NCI-H187 (cell line): ENCODE measurements around the gene NOP53.
A peak's percentile ranks its signal among the peaks of the same experiment; 100 is the strongest.
"Not testable (repeated sequence)": the region's sequence is repeated elsewhere in the genome, so short reads cannot be mapped to it uniquely, and the experiment has no call there.

Experiments used
- DNase-seq, 2 experiments: peaks; one replicate each; lab custom pipeline; 2025; lab: John Stamatoyannopoulos, UW

The NOP53 gene

DNA sequence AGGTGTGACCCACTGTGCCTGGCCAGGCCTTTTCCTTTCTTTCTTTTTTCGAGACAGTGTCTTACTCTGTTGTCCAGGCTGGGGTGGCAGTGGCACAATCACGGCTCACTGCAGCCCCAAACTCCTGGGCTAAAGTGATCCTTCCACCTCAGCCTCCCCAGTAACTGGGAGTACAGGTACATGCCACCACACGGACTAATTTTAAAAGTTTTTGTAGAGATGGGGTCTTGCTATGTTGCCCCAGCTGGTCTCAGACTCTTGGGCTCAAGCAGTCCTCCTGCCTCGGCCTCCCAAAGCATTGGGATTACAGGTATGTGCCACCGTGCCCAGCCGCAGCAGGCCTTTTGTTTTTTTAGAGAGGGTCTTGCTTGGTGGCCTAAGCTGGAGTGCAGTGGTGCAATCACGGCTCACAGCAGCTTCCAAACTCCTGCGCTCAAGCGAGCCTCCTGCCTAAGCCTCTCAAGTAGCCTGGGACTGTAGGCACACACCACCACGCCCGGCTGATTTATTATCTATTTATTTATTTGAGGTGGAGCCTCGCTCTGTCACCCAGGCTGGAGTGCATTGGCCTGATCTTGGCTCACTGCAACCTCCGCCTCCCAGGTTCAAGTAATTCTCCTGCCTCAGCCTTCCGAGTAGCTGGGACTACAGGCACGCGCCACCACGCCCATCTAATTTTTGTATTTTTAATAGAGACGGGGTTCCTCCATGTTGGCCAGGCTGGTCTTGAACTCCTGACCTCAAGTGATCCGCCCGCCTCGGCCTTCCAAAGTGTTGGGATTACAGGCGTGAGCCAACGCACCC is 32.1 kb downstream of the NOP53 start:
- not testable (repeated sequence) for DNase-seq

DNA sequence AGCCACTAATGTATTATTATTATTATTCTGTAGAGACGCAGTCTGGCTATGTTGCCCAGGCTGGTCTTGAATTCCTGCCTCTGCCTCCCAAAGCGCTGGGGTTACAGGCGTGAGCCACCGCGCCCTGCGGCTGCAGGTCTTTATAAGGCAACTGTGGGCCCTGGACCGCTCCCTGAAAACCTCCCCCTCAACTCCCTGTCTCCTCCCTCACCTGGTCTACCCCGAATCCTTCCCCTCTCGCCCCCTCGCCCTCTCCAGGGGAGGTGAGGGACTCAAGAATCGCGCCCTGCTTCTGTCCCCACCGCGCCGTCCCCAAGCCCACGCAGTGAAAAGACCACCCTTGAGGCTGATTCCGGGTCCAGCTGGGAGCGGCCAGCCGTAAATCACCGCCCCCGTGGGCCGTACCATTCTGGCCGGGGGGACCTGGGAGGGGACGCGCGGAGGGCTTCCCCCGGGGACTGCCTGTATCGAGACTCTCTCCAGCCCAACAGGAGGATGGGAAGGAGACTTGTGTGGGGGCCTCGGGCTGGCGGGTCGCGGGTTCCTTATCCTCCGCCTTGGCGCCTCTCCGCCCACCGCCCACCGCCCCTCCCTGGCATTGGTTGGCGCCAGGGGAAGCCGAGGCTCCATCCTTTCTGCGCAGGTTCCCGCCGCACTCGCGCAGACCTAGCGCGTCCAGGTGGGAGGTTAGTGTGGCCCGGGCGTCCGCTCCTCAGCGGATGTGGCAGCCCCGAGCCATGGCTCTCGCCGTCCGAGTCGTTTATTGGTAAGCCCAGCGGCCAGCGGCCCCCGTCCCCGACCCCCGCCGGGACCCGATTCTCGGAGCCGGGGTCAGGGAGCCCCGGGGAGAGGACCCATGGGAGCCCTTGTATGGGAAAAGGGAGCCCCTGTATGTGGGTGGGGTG is 33.0 kb downstream of the NOP53 start, which contains the start of gene SELENOW:
TSS of gene SELENOW (plus strand) at position 655 of the 905 bp plus-strand sequence. CDS start at position 738, 83 bp downstream.
- DNase-seq = peak; percentile 92 to 98

DNA sequence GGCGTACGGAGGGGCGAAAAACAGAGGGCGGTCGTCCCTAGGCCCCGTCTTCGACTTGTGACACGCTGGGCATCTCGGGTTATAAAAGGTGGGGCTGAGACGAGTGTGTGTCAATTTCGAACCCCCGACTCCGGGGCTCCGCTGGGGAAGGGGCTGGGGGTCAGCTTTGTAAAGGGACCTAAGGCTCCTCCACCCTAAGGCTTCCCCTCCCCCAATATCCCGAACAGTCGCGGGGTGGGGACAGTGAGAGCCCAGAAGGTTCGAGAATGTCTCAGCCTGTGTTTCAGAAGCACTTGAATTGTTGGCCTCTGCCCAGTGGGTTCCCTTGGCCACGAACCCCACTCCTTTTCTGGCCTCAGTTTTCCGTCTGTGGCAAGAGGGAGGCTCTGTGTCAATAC is 33.6 kb downstream of the NOP53 start:
- DNase-seq = no peak

DNA sequence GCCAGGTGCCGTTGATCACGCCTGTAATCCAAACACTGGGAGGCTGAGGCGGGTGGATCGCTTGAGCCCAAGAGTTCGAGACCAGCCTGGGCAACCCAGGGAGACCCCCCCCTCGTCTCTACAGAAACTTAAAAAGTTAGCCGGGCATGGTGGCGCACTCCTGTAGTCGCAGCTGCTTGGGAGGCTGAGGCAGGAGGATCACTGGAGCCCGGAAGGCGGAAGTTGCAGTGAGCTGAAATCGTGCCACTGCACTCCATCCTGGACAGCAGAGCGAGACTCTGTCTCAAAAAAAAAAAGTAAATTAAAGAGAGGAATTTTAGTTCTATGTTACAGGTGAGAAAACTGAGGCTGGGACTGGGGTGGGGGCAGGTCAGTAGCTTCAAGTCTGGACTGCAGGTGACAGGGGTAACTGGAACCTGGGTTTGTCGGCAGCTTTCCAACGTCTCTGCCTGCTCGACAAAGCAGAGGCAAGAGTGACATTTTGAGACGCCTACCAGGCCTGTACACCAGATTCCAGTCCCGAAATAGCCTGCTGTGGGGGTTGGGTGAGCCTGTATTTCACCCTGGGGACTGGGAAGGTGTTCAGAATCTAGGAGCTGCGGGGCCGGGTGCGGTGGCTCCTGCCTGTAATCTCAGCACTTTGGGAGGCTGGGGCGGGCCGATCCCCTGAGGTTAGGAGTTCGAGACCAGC is 34.3 kb downstream of the NOP53 start:
- no peak for DNase-seq

DNA sequence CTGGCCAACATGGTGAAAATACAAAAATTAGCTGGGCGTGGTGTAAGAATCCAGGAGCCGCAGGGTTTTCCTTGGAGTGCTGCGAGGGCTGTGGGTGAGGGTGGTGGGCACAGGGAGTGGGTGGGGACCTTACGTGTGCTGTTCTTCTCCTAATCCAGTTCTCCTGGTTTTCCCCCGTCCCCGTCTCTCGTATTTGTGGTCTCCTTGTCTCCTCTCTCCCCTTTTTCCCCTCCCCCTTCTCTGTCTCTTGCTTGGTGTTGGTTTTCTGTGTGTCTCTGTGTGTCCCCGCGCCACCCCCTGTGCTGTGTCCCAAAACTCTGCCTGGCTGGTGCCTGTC is 34.8 kb downstream of the NOP53 start:
- no peak for DNase-seq

DNA sequence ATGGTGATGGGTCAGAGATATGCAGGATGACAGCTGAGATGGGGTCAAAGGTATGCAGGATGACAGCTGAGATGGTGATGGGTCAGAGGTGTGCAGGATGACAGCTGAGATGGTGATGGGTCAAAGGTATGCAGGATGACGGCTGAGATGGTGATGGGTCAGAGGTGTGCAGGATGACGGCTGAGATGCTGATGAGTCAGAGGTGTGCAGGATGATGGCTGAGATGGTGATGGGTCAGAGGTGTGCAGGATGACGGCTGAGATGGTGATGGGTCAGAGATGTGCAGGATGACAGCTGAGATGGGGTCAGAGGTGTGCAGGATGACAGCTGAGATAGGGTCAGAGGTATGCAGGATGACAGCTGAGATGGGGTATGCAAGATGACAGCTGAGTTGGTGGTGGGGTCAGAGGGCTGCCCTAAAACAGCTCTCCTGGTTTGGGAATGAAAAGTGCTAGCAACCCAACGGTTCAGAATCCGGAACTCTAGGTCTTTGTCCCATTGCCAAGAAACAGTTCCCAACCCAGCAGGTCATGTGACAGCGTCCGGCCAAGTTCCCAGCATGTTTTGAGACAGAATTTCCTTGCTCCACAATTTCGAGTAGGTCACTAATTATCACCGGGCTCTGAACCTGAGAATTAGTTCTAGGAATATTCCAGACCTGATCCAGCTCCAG is 36.4 kb downstream of the NOP53 start:
- no peak for DNase-seq

DNA sequence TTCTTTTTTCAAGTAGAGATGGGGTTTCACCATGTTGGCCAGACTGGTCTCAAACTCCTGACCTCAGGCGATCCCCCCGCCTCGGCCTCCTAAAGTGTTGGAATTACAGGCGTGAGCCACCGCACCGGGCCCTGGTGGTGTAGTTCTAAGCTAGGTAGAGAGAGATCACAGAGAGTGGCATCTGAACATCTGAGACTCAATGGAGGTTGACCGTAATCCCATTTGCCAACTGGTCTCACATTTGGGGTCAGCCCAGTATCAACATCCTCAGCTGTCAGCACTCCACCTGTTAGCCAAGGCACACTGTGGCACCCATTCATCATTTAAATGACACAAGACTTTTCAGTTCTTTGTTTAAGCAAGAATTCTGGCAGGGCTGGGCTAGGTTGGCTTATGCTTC is 41.2 kb downstream of the NOP53 start:
- no peak for DNase-seq

DNA sequence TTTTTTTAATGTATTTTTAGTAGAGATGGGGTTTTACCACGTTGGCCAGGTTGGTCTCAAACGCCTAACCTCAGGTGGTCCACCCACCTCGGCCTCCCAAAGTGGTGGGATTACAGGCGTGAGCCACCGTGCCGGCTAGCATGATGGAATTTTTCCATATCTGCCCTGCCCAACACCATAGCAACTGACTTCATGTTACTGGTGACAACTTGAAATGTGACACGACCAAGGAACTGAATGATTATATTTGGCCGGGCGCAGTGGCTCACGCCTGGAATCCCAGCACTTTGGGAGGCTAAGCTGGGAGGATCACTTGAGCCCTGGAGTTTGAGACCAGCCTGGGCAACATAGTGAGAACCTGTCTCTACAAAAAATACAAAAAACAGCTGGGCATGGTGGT is 42.0 kb downstream of the NOP53 start:
- not testable (repeated sequence) for DNase-seq

DNA sequence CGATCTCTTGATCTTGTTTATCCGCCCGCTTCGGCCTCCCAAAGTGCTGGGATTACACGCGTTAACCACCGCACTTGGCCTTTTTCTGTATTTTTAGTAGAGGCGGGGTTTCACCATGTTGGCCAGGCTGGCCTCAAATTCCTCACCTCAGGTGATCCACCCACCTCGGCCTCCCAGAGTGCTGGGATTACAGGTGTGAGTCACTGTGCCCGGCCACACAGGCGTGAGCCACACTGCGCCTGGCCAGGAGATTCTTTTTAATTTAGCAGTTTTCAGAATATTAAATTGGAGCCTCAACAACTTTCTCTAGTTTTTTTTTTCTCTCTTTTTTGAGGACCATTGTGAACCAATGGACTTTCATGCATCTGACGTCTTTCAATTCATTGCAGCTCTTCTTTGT is 44.5 kb downstream of the NOP53 start:
- not testable (repeated sequence) for DNase-seq

DNA sequence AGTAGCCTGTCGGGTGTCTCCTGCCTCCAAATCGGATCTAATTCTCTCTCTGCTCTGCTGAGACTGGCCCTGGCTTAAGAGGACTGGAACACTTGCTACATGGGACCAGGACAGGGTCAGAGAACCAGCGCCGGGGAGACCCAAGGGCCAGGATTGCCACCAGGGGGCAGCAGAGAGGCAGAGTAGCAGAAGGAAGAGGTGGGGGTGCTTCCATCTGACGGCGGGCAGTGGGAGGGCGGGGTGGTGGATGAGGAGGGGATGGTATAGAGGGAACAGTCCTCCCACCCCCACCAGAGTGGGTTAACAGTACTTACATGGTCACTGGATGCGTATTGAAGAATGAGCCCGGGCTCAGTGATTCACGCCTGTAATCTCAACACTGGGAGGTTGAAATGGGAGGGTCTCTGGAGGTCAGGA is 45.1 kb downstream of the NOP53 start:
- peak in 1 of 2 experiments; percentile 23 for DNase-seq

DNA sequence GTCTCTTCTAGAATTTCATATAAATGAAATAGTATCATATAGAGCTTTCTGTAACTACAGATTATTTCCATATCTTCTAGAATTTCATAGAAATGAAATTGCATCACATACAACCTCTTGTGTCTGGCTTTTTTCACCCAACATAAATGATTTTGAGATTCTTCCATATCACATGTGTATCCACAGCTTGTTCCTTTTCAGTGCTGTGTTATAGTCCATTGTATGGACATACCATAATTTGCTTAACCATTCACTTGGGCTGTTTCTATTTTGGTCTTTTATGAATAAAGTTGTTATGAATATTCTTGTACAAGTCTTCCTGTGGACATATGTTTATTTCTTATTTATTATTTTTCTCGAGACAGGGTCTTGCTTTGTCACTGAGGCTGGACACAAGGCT is 47.3 kb downstream of the NOP53 start:
- DNase-seq = no peak

DNA sequence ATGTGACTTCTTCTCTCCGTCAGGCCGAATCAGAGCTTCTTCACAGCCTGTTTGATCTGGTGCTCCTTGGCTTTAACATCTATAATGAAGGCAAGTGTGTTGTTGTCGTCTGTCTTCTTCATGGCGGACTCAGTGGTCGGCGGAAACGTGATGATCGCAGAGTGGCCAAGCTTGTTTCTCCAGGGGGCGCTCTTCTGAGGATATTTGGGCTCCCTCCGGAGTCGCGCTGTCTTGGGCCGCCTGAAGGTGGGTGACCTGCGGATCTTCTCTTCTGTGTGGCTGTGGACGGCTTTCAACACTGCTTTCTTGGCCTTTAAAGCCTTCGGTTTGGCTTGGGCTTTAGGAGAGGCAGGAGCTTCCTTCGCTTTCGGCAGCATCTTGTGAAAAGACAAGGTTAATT is 49.2 kb downstream of the NOP53 start:
- DNase-seq = no peak

DNA sequence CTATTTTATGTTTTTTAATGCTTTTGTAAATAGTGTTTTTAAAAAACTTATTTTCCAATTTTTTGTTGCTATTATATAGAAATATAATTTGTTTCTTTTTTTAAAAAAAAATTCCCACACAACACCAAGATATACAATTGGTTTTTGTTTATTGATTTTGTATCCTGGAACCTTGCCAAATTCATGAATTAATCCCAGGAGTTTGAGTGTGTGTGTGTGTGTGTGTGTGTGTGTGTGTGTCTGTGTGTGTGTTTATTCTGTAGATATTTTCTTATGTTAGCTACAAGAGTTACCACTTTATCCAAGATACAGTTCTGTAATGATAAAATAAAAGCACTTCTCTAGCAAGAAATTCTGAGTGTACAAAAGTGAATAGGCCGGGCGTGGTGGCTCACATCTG is 51.4 kb downstream of the NOP53 start:
- DNase-seq = no peak

DNA sequence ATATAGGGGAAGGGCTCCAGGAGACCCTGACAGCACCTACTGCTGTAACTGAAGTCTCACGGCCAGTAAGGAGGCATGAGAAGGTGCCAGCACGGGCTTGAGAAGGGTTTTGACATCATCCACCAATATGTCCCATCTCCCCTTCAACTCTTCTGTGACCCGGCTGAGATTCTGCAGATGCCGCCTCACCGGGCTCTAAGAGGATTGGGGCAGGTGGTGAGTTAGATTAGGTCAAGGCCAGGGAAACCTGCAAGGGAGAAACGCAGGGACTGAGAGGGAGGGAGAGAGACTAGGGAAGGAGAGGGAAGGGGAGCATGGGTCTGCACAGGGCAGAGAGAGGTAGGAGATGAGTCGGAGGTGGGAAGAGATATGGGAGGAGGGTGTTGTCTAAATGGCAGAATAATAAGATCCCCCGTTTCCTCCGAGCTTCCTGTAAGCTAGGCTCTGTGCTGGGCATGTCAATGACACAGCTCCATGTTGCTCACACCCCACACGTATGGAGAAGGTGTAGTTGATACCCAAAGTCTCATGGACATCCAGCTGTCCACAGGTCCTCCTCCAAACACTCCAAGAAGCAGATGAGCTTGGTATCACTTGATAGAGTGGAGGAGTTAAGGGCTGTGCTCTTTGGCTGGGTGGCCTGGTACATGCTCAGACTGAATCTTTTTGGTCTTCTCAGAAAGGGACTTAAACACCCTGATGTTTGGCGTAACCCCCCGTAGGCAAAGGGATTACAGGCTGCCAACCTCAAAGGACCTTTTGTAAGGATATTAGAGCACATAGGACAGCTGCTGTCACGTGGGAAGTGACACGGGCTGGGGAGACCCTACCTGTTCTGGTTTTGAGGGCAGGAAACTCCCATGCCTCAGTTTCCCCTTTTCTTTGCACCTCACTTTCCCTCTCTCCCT is 52.9 kb downstream of the NOP53 start:
- DNase-seq = no peak

DNA sequence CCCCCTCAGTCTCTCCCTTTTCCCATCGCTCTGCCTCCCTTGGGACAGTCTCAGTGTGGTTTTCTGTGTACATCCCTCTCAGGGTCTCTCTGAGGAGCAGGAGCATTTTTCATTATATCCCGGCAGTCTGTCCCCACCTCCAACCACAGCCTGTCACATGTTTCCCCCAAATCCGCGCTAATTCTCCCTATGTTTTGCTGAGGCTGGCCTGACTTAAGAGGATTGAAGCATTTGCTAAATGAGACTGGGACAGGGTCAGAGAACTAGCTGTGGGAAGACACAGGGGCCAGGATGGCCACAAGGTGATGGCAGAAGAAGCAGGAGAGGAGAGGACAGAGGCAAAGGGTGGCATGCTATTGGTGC is 53.5 kb downstream of the NOP53 start:
- no peak for DNase-seq

DNA sequence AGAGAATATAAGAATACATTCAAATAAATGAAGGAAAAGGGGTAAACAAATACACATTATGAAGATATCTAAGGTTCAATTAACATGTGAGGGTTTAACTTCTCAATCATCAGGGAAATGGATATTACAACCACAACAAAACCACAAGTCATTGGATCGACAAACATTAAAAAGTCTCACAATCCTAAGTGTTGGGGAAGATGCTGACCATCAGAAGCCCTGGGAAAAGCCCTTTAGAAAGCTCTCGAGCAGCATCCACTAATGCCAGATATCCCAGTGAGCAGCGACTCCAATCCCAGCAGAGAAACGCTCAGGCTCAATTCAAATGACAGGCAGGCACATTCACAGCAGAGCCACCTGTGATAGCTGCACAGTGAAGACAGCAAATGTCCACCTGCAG is 55.9 kb downstream of the NOP53 start:
- no peak for DNase-seq

DNA sequence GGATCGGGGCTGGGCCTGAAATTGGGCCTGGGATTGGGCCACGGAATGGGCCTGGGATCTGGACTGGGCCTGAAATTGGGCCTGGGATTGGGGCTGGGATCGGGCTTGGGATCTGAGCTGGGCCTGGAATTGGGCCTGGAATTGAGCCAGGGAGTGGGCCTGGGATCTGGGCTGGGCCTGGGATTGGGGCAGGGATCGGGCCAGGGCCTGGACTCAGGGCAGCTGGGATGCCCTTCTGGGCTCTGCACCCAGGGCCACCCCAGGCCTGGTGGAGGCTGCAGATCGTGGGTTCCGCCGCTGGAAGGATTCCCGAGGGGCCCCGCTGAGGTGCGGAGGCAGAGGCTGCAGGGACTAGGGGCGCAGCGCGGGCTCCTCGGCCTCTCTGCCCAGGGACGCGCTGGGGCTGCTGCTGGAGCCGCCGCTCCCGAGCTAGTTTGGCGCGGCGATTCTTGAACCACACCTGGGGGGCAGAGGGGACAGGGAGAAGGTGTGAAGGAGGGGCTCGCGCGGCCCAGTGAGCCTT is 57.2 kb downstream of the NOP53 start:
- no peak for DNase-seq

DNA sequence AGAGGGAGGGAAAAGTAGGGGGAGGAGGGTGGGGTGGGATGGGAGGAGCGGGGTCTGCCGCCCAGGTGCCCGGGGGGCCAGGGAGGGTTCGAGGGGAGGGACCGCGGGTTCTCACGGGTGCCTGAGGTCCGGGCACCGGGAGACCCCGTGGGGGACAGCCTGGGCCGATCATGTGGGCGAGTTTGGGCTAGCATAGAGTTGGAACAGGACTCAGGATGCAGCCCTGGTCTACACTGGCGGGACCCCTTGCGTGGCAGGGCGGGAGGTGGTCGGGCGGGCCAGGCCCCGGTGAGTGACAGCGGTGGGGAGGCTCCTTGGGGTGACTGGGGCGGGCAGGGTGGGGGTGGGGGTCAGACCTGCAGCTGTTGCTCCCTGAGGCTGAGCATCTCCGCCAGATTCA is 57.8 kb downstream of the NOP53 start:
- DNase-seq = not testable (repeated sequence)

DNA sequence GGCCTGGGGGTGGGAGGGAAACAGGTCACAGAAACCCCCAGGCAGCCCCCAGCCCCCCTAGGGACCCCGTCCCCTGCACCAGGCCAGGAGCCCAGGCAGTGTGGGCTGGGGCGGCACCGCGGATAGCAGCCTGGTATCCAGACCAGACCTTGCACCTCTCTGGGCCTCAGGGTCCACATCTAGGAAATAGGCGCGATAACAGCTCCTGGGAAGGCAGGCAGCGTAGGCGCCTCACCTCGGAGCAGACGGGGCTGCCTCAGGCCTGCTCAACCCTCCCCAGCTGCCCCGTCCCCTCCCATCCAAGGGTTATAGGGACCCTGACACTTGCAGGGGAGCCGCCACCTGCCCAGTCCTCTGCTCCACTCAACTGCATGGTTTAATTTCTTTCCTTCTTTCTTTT is 58.3 kb downstream of the NOP53 start:
- DNase-seq = not testable (repeated sequence)

DNA sequence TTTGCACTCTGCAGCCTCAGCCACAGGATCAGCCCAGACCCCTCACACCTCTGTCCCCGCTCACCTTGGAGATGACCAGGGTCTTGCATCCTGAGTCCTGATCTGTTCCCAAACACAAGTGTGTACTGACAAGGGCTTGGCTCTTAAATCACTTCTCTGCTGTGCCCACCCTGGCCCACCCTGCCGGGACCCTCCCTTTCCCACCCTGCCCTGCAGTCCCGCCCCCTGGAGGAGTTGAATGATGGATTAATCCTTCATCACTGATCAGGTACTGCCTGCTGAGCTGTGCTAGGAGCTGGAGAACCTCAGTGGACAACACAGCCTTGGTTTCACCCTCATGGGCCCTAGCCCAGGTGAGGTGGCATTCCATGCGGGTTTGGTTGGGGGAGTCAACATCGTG is 59.1 kb downstream of the NOP53 start, which contains the start of gene TPRX1:
TSS of gene TPRX1 (minus strand) at position 101 of the 400 bp plus-strand sequence. CDS start at position 89, 12 bp downstream.
- DNase-seq = not testable (repeated sequence)

DNA sequence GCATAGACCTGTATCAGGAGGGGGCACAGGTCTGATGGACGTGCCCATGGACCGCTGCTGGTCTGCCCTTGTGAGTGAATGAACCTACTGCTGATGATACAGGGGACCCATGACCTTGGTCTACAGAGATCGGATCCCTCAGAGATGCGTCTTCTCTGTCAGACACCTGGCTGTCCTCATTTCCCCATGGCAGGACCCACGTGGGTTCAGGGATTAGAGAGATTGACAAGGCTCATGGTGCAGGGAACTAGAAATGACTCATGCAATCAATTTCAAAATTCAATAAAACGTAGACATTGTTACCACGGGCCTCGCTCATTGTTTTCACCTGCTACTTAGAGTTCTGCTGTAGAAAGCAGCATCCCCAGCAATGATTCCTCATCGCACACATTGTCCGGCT is 60.0 kb downstream of the NOP53 start:
- no peak for DNase-seq
